ENCODE measurements around the gene ZNF236.
"Not testable (repeated sequence)": the region's sequence is repeated elsewhere in the genome, so short reads cannot be mapped to it uniquely, and the experiment has no call there.

Gene ZNF236

GRCh38 chr18:77006305-77007175 is 184.2 kb downstream of the ZNF236 start:
- no peak for DNase-seq (ENCODE audit: low read depth)

- DNase-seq (ENCODE audit: low read depth): no peak
These were observed 184.9 kb downstream of the ZNF236 start for GRCh38 chr18:77007251-77007650.

GRCh38 chr18:77008006-77008405 is 185.6 kb downstream of the ZNF236 start:
- no peak for DNase-seq (ENCODE audit: low read depth)

GRCh38 chr18:77008576-77009315 is 186.4 kb downstream of the ZNF236 start:
- DNase-seq (ENCODE audit: low read depth): no peak

- no peak for DNase-seq (ENCODE audit: low read depth)
These were observed 187.3 kb downstream of the ZNF236 start for GRCh38 chr18:77009675-77010074.

- DNase-seq (ENCODE audit: low read depth): no peak
These were observed 189.8 kb downstream of the ZNF236 start for GRCh38 chr18:77012120-77012519.

- DNase-seq (ENCODE audit: low read depth): no peak
These were observed 190.6 kb downstream of the ZNF236 start for GRCh38 chr18:77012806-77013541.

- DNase-seq (ENCODE audit: low read depth): no peak
These were observed 191.6 kb downstream of the ZNF236 start for GRCh38 chr18:77013811-77014521.

GRCh38 chr18:77014538-77014937 is 192.2 kb downstream of the ZNF236 start:
- DNase-seq (ENCODE audit: low read depth): no peak

GRCh38 chr18:77015169-77015568 is 192.8 kb downstream of the ZNF236 start:
- no peak for DNase-seq (ENCODE audit: low read depth)

- no peak for DNase-seq (ENCODE audit: low read depth)
These were observed 193.7 kb downstream of the ZNF236 start for GRCh38 chr18:77015771-77016710.

- no peak for DNase-seq (ENCODE audit: low read depth)
These were observed 194.6 kb downstream of the ZNF236 start for GRCh38 chr18:77016936-77017335.

GRCh38 chr18:77017355-77017754 is 195.0 kb downstream of the ZNF236 start:
- DNase-seq (ENCODE audit: low read depth): no peak

GRCh38 chr18:77018650-77019049 is 196.3 kb downstream of the ZNF236 start:
- DNase-seq (ENCODE audit: low read depth): not testable (repeated sequence)

GRCh38 chr18:77019641-77020040 is 197.3 kb downstream of the ZNF236 start:
- DNase-seq (ENCODE audit: low read depth): no peak

Data from stimulated activated CD8-positive, alpha-beta memory T cell treated with anti-CD3 and anti-CD28 coated beads, Interleukin-4, amount 100 ng/mL, for 24 hours (primary cell).